ENCODE measurements around the gene VTI1A. TPM values are rescaled to one million over a fixed set of nuclear protein-coding genes. Genes with fewer than 3 reads are reported as not detected.

Gene VTI1A
- total RNA-seq, 6 experiments from 2014 or later, result 23.6 to 27.9 (median 24.9) TPM

DNA sequence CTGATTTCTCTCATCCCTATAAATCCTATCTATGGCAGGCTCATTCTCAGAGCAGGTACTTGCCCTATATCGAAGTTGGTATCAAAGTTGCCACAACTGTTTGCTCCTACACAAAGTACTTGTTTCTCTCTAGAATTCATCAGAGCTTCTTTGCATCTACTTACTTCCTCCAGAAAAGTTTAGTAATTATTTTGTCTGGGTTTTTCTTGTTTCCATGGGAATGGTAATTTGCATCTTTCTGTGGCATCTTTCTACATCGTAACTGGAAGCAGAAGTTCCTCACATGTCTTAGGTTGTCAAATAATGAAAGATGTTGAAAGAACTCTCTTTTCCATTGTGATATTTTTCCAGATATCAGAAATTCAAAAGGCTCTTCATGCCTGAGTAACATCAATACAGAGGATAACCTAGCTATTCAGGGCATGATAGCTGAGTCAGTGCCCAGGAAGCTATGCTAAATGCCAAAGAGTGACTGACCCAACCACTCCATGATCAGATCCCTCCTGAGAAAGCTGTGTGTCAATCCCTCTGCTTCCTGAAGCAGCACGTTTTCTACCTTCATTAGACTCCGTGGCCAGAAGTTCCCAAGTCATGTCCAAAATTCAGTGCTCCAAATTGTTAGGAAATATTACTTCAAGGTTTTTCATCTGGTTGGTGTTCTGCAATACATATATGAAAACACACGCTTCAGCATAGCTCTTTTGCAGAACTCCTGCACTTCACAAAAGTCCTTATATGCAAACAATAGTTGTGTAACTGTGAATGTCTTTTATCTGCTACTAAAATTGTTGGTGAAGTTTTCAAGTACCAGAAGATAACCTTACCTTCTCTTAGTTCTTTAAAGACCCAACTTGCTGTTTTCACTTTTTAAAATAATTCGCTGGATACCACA, 216.5 kb downstream of the VTI1A start:
- Mint-ChIP-seq H3K4me3 (0 out of 2 replicates have a peak overlapping the region, but pooled peaks have one; percentile 5), H3K27me3 (ENCODE audit: insufficient read depth) (no peaks in the 10 kb centered on the region), H3K36me3 (ENCODE audit: low read depth) (no peaks in the 10 kb centered on the region), H3K9me3 (no peaks in the 10 kb centered on the region), H3K27ac (peak overlapping the region; percentile 69), H3K4me1 (ENCODE audit: low read depth) (peaks cover 31% of the 10 kb centered on the region)
- peak; percentile 77 for DNase-seq
- TF ChIP-seq, protein P1, sequence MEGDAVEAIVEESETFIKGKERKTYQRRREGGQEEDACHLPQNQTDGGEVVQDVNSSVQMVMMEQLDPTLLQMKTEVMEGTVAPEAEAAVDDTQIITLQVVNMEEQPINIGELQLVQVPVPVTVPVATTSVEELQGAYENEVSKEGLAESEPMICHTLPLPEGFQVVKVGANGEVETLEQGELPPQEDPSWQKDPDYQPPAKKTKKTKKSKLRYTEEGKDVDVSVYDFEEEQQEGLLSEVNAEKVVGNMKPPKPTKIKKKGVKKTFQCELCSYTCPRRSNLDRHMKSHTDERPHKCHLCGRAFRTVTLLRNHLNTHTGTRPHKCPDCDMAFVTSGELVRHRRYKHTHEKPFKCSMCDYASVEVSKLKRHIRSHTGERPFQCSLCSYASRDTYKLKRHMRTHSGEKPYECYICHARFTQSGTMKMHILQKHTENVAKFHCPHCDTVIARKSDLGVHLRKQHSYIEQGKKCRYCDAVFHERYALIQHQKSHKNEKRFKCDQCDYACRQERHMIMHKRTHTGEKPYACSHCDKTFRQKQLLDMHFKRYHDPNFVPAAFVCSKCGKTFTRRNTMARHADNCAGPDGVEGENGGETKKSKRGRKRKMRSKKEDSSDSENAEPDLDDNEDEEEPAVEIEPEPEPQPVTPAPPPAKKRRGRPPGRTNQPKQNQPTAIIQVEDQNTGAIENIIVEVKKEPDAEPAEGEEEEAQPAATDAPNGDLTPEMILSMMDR (IDR thresholded peaks at IDR 0.05), result no peak

DNA sequence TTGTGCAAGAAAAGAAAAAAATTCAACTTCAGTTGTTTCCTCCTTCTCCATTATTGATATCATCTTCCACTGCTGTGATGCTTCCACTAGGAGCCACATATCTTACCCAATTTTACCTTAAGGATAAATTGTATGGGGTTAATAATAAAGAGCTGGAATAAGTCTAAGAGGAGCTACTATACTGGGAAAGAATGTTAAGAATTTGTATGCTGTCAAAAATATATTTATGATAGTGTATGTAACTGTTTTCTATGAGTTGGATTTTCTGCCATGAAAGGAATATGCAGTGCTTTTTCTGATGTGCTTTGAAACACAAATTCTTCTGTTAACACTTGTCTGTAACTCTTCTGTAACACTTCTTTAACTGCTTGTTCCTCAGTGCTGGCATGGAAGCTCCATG, 219.1 kb downstream of the VTI1A start:
- H3K9me3 Mint-ChIP-seq, result no peaks in the 10 kb centered on the region

DNA sequence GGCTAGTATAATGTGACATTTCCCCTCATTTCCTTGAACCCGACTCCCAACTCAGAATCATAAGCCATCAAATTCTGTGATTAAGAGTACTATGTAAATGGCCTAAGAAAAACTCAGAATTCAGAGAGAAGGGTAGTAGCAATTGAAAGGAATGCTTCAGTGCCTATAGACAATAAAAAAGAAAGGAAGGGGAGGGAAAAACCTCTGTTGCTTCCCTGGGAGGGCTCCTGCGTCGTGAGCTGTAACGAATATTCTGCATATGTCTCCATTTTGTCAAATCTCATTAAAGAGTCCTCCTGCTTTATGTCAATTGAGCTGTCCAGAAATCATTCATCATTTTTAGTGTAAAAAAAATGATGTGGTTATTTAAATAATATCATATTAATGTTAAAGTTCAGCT, 223.0 kb downstream of the VTI1A start:
- Mint-ChIP-seq H3K4me3 (no peak overlapping the region), H3K4me1 (ENCODE audit: low read depth) (peaks cover 12% of the 10 kb centered on the region), H3K9me3 (no peaks in the 10 kb centered on the region), H3K27ac (no peak overlapping the region), H3K27me3 (ENCODE audit: insufficient read depth) (no peaks in the 10 kb centered on the region), H3K36me3 (ENCODE audit: low read depth) (peaks cover 4% of the 10 kb centered on the region; the same call in 1 of the 2 replicates)
- no peak for DNase-seq
- TF ChIP-seq, protein P1 (IDR thresholded peaks at IDR 0.05), result no peak

More for the DNA sequence above, 219.1 kb downstream of the VTI1A start:
- no peaks in the 10 kb centered on the region for H3K27me3 Mint-ChIP-seq (ENCODE audit: insufficient read depth)
- H3K36me3 Mint-ChIP-seq (ENCODE audit: low read depth), result no peaks in the 10 kb centered on the region
- peaks cover 31% of the 10 kb centered on the region for H3K4me1 Mint-ChIP-seq (ENCODE audit: low read depth)
- no peak for DNase-seq
- TF ChIP-seq, protein P1 (IDR thresholded peaks at IDR 0.05), result no peak
- no peak overlapping the region for H3K27ac Mint-ChIP-seq
- no peak overlapping the region for H3K4me3 Mint-ChIP-seq

DNA sequence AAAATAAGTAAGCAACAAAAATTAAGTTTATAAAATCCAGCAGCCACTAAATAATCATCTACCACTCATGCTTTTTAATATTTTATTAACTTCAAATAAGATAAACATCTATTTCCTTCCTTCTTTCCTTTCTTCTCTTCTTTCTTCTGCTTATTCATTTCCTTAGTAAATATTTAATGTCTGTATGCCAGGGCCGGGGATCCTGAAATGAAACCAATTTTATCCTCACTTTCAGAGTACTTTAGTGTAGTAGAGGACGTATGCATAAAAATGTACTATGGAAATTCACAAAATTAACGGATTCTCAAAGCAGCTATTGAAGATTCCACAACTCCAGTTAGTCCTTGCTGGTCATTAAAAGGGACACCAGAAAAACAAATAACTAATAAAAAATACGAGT, 224.7 kb downstream of the VTI1A start:
- Mint-ChIP-seq H3K9me3 (no peaks in the 10 kb centered on the region), H3K4me3 (no peak overlapping the region), H3K4me1 (ENCODE audit: low read depth) (no peaks in the 10 kb centered on the region), H3K27ac (no peak overlapping the region), H3K27me3 (ENCODE audit: insufficient read depth) (no peaks in the 10 kb centered on the region), H3K36me3 (ENCODE audit: low read depth) (peaks cover 4% of the 10 kb centered on the region; the same call in 1 of the 2 replicates)
- no peak for DNase-seq
- TF ChIP-seq, protein P1 (IDR thresholded peaks at IDR 0.05), result no peak

DNA sequence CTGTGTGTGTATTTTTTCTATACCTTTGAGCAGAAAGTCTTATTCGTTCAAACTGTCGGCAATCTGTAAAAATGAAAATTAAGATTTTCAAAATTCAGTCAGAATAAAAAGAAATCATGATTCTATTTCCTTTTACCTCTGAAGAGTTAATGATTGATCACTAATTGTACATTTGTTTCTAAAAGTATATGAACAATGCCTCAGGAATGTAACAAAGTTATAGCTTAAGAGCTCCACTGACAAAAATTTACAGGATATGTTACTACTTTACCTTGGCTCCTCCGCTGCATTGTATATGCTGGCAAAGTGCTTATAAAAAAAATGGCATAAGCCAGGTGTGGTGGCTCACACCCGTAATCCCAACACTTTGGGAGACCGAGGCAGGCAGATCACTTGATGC, 225.7 kb downstream of the VTI1A start:
- Mint-ChIP-seq H3K4me3 (no peak overlapping the region), H3K9me3 (no peaks in the 10 kb centered on the region), H3K36me3 (ENCODE audit: low read depth) (peaks cover 4% of the 10 kb centered on the region; the same call in 1 of the 2 replicates), H3K4me1 (ENCODE audit: low read depth) (no peaks in the 10 kb centered on the region), H3K27ac (no peak overlapping the region), H3K27me3 (ENCODE audit: insufficient read depth) (no peaks in the 10 kb centered on the region)
- TF ChIP-seq, protein P1 (IDR thresholded peaks at IDR 0.05), result no peak
- DNase-seq, result no peak
